Astrocyte (in vitro differentiated cells and primary cell): Measurements from ENCODE around the gene TAOK2. TPM values are rescaled to one million over a fixed set of nuclear protein-coding genes. Genes with fewer than 3 reads are reported as not detected.

Source experiments
- DNase-seq: peaks from one replicate; pipeline ENCODE4 v3.0.0-alpha.2; 2010; ENCODE audit warnings: low read depth
- FAIRE-seq: peaks from 2 replicates; lab custom pipeline; 2011; peaks lifted over from hg19 to GRCh38; lab: Jason Lieb, UNC
- H2AFZ ChIP-seq: 2 replicates; pipeline ENCODE4 v1.6.0; 2012; ENCODE audit warnings: low read depth, low read length, inconsistent platforms
- H3K27ac ChIP-seq: 2 replicates; pipeline ENCODE4 v1.5.1; 2011; ENCODE audit warnings: low read depth, low read length, inconsistent platforms
- H3K27me3 ChIP-seq: 2 replicates; pipeline ENCODE4 v1.6.0; 2011; ENCODE audit warnings: low read length, inconsistent platforms; ENCODE audit not compliant: insufficient read depth
- H3K36me3 ChIP-seq: 2 replicates; pipeline ENCODE4 v1.5.1; 2011; ENCODE audit warnings: low read length, inconsistent platforms; ENCODE audit not compliant: insufficient read depth
- H3K4me1 ChIP-seq: 2 replicates; pipeline ENCODE4 v1.5.1; 2011; ENCODE audit warnings: low read length, inconsistent platforms; ENCODE audit not compliant: insufficient read depth
- H3K4me2 ChIP-seq: 2 replicates; pipeline ENCODE4 v1.6.0; 2012; ENCODE audit warnings: low read length, inconsistent platforms
- H3K4me3 ChIP-seq: 2 replicates; pipeline ENCODE4 v1.5.1; 2011; ENCODE audit warnings: low read depth, mild to moderate bottlenecking, low read length, inconsistent platforms; ENCODE audit not compliant: insufficient read depth
- H3K79me2 ChIP-seq: 2 replicates; pipeline ENCODE4 v1.6.0; 2012; ENCODE audit warnings: mild to moderate bottlenecking, low read length, inconsistent platforms; ENCODE audit not compliant: insufficient read depth
- H3K9ac ChIP-seq: 2 replicates; pipeline ENCODE4 v1.6.0; 2012; ENCODE audit warnings: mild to moderate bottlenecking, low read length, inconsistent platforms
- H3K9me3 ChIP-seq: 2 replicates; pipeline ENCODE4 v1.5.1; 2012; ENCODE audit warnings: low read depth, mild to moderate bottlenecking, low read length, inconsistent platforms; ENCODE audit not compliant: insufficient read depth
- H4K20me1 ChIP-seq: 2 replicates; pipeline ENCODE4 v1.6.0; 2012; ENCODE audit warnings: low read length, inconsistent platforms; ENCODE audit not compliant: insufficient read depth
- H3K27ac Mint-ChIP-seq: one replicate; pipeline ENCODE4 v1.8.0; 2021; ENCODE audit warnings: mild to moderate bottlenecking, mixed read lengths; ENCODE audit not compliant: unreplicated experiment
- H3K27me3 Mint-ChIP-seq: one replicate; pipeline ENCODE4 v1.8.0; 2021; ENCODE audit warnings: low read depth, mixed read lengths; ENCODE audit not compliant: unreplicated experiment
- H3K36me3 Mint-ChIP-seq: one replicate; pipeline ENCODE4 v1.8.0; 2021; ENCODE audit warnings: low read depth, mixed read lengths; ENCODE audit not compliant: unreplicated experiment
- H3K4me1 Mint-ChIP-seq: one replicate; pipeline ENCODE4 v1.8.0; 2021; ENCODE audit warnings: low read depth, mixed read lengths; ENCODE audit not compliant: unreplicated experiment
- H3K4me3 Mint-ChIP-seq: one replicate; pipeline ENCODE4 v1.8.0; 2021; ENCODE audit warnings: mild to moderate bottlenecking, moderate library complexity, mixed read lengths; ENCODE audit not compliant: unreplicated experiment
- H3K9me3 Mint-ChIP-seq: one replicate; pipeline ENCODE4 v1.8.0; 2021; ENCODE audit warnings: mild to moderate bottlenecking, mixed read lengths; ENCODE audit not compliant: unreplicated experiment
- EZH2 ChIP-seq: IDR thresholded peaks from 2 replicates; pipeline ENCODE4 v1.6.1; 2012; ENCODE audit warnings: mild to moderate bottlenecking, low read length, inconsistent platforms; ENCODE audit not compliant: insufficient read depth
- total RNA-seq: library from RNA; stranded (reverse); gene quantifications from 2 replicates; pipeline ENCODE4 v1.2.1, GENCODE V29; 2021
- TF ChIP-seq, protein P1 (sequence below): IDR thresholded peaks from 2 replicates; pipeline ENCODE4 v1.5.1; 2011; ENCODE audit warnings: low read depth, mild to moderate bottlenecking, inconsistent platforms, low read length, moderate library complexity; ENCODE audit not compliant: insufficient read depth

The TAOK2 gene
- total RNA-seq, 1 donor from 2014 or later, result 55.9 TPM

DNA sequence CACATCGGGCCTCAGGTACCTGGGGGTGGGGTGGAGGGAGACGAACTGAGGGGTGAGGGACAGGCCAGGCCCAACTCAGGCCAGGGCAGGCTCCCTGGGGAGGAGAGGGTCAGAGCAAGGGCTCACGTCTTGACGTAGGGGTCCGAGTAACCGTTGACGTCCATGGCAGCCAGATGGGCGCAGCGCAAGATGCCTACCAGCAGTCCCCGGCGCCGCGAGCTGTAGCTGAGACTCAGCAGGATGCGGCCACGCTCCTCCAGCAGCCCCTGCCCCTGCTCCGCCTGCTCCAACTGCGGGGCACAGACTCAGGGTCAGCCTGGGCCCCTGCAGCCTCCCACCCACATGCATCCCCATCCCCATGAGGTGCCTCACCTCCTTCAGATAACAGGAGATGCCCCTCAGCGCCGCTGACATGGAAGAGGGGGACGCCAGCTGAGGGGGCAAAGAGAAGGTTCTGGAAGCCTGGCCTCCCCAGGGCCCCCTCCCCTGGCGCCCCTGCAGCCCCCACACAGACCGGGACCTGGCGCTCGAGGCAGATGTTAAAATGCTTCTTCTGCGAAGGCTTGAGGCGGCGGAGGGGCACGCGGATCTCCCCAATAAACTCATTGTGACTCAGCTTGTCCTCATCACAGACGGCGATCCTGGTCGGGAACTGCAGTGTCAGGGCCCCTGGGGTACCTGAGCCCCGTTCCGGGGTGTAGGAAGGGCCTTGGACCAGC is 33.1 kb downstream of the TAOK2 start:
- Histone ChIP-seq H3K4me2 (no peak overlapping the region), H4K20me1 (peaks cover 17% of the 10 kb centered on the region), H3K9ac (no peak overlapping the region), H2AFZ (no peak overlapping the region), H3K36me3 (no peaks in the 10 kb centered on the region), H3K9me3 (no peaks in the 10 kb centered on the region), H3K27ac (no peak overlapping the region), H3K27me3 (peaks cover 8% of the 10 kb centered on the region), H3K4me3 (no peak overlapping the region), H3K4me1 (peaks cover 5% of the 10 kb centered on the region), H3K79me2 (no peaks in the 10 kb centered on the region)
- Mint-ChIP-seq H3K36me3 (peaks cover 7% of the 10 kb centered on the region), H3K4me3 (no peak overlapping the region), H3K27ac (no peak overlapping the region), H3K9me3 (no peaks in the 10 kb centered on the region), H3K4me1 (no peaks in the 10 kb centered on the region), H3K27me3 (peaks cover 20% of the 10 kb centered on the region)
- DNase-seq (no peak), FAIRE-seq (no peak)
- TF ChIP-seq EZH2, result no peak
- TF ChIP-seq, protein P1, sequence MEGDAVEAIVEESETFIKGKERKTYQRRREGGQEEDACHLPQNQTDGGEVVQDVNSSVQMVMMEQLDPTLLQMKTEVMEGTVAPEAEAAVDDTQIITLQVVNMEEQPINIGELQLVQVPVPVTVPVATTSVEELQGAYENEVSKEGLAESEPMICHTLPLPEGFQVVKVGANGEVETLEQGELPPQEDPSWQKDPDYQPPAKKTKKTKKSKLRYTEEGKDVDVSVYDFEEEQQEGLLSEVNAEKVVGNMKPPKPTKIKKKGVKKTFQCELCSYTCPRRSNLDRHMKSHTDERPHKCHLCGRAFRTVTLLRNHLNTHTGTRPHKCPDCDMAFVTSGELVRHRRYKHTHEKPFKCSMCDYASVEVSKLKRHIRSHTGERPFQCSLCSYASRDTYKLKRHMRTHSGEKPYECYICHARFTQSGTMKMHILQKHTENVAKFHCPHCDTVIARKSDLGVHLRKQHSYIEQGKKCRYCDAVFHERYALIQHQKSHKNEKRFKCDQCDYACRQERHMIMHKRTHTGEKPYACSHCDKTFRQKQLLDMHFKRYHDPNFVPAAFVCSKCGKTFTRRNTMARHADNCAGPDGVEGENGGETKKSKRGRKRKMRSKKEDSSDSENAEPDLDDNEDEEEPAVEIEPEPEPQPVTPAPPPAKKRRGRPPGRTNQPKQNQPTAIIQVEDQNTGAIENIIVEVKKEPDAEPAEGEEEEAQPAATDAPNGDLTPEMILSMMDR, result no peak

GRCh38 chr16:30007378-30007895 is 33.8 kb downstream of the TAOK2 start:
- DNase-seq, result no peak
- Histone ChIP-seq H3K4me3 (no peak overlapping the region), H3K9ac (no peak overlapping the region), H3K27me3 (peaks cover 8% of the 10 kb centered on the region), H3K27ac (no peak overlapping the region), H3K9me3 (no peaks in the 10 kb centered on the region), H3K4me1 (peaks cover 5% of the 10 kb centered on the region), H3K79me2 (no peaks in the 10 kb centered on the region), H3K4me2 (no peak overlapping the region), H2AFZ (no peak overlapping the region), H4K20me1 (peaks cover 13% of the 10 kb centered on the region), H3K36me3 (no peaks in the 10 kb centered on the region)
- Mint-ChIP-seq H3K9me3 (no peaks in the 10 kb centered on the region), H3K4me3 (no peak overlapping the region), H3K36me3 (peaks cover 4% of the 10 kb centered on the region), H3K27ac (no peak overlapping the region), H3K4me1 (no peaks in the 10 kb centered on the region), H3K27me3 (peaks cover 26% of the 10 kb centered on the region)
- FAIRE-seq, result no peak
- TF ChIP-seq EZH2, result no peak
- TF ChIP-seq, protein P1, result no peak
